SK-N-SH treated with all-trans-retinoic acid at 6 μM for 48 hours (cell line): Measurements from ENCODE around the gene GCNA.
"Not testable (repeated sequence)": the region's sequence is repeated elsewhere in the genome, so short reads cannot be mapped to it uniquely, and the experiment has no call there.

ENCODE experiments used
- ATAC-seq: fragments of 200-7000 bp; cut with Tn5 transposase; 3 replicates; pipeline ENCODE4 v1.9.1; 2020; ENCODE audit warnings: mild to moderate bottlenecking, moderate library complexity
- ARNTL ChIP-seq: fragments of 450-650 bp; formaldehyde crosslinking; IDR thresholded peaks from 2 replicates; pipeline ENCODE4 v1.5.0; 2020; ENCODE audit warnings: low read depth, mild to moderate bottlenecking, moderate library complexity, borderline replicate concordance
- CREB5 ChIP-seq: fragments of 250-450 bp; sonication (Bioruptor Pico); IDR thresholded peaks from 2 replicates; pipeline ENCODE4 v1.5.1; 2020; ENCODE audit warnings: low read depth, mild to moderate bottlenecking, moderate library complexity
- CSDC2 ChIP-seq: fragments of 250-450 bp; sonication (Bioruptor Pico); IDR thresholded peaks from 2 replicates; pipeline ENCODE4 v1.5.0; 2020; ENCODE audit warnings: mild to moderate bottlenecking, moderate library complexity
- CSRNP3 ChIP-seq: fragments of 250-450 bp; sonication (Bioruptor Pico); IDR thresholded peaks from 2 replicates; pipeline ENCODE4 v1.5.1; 2021; ENCODE audit warnings: mild to moderate bottlenecking, moderate library complexity
- ESRRG ChIP-seq: fragments of 250-450 bp; sonication (Bioruptor Pico); IDR thresholded peaks from 2 replicates; pipeline ENCODE4 v1.6.1; 2021; ENCODE audit warnings: mild to moderate bottlenecking
- GLIS3 ChIP-seq: fragments of 250-450 bp; sonication (Bioruptor Pico); IDR thresholded peaks from 2 replicates; pipeline ENCODE4 v1.5.0; 2020; ENCODE audit warnings: mild to moderate bottlenecking, moderate library complexity
- ISL1 ChIP-seq: fragments of 250-450 bp; sonication (Bioruptor Pico); IDR thresholded peaks from 2 replicates; pipeline ENCODE4 v2.1.2; 2022; ENCODE audit warnings: mild to moderate bottlenecking, moderate library complexity
- OSR1 ChIP-seq: fragments of 250-450 bp; sonication (Bioruptor Pico); IDR thresholded peaks from 2 replicates; pipeline ENCODE4 v1.8.0; 2022; ENCODE audit warnings: moderate library complexity, mild to moderate bottlenecking, inconsistent platforms
- PPARA ChIP-seq: fragments of 250-450 bp; sonication (Bioruptor Pico); IDR thresholded peaks from 2 replicates; pipeline ENCODE4 v1.5.0; 2020; ENCODE audit warnings: mild to moderate bottlenecking, borderline replicate concordance
- RARB ChIP-seq: fragments of 250-450 bp; sonication (Bioruptor Pico); IDR thresholded peaks from 2 replicates; pipeline ENCODE4 v1.8.0; 2021; ENCODE audit warnings: mild to moderate bottlenecking, moderate library complexity
- SNAI2 ChIP-seq: fragments of 250-450 bp; sonication (Bioruptor Pico); IDR thresholded peaks from 2 replicates; pipeline ENCODE4 v1.5.0; 2020; ENCODE audit warnings: mild to moderate bottlenecking, moderate library complexity
- TCF4 ChIP-seq: fragments of 250-450 bp; sonication (Bioruptor Pico); IDR thresholded peaks from 2 replicates; pipeline ENCODE4 v1.8.0; 2021; ENCODE audit warnings: mild to moderate bottlenecking, moderate library complexity, borderline replicate concordance
- TOX ChIP-seq: fragments of 250-450 bp; sonication (Bioruptor Pico); IDR thresholded peaks from 2 replicates; pipeline ENCODE4 v1.8.0; 2021; ENCODE audit warnings: mild to moderate bottlenecking, moderate library complexity, borderline replicate concordance
- ZC3H10 ChIP-seq: fragments of 250-450 bp; sonication (Bioruptor Pico); IDR thresholded peaks from 2 replicates; pipeline ENCODE4 v1.5.1; 2021; ENCODE audit warnings: mild to moderate bottlenecking, moderate library complexity
- ZFP3 ChIP-seq: fragments of 250-450 bp; sonication (Bioruptor Pico); IDR thresholded peaks from 2 replicates; pipeline ENCODE4 v1.5.0; 2020; ENCODE audit warnings: mild to moderate bottlenecking, moderate library complexity
- ZFP30 ChIP-seq: fragments of 450-650 bp; formaldehyde crosslinking; IDR thresholded peaks from 2 replicates; pipeline ENCODE4 v1.5.0; 2022; ENCODE audit warnings: mild to moderate bottlenecking, moderate library complexity
- ZNF70 ChIP-seq: fragments of 450-650 bp; formaldehyde crosslinking; IDR thresholded peaks from 2 replicates; pipeline ENCODE4 v1.5.0; 2020; ENCODE audit warnings: mild to moderate bottlenecking, moderate library complexity
- TF ChIP-seq, protein P1 (sequence below): fragments of 250-450 bp; sonication (Bioruptor Pico); IDR thresholded peaks from 2 replicates; pipeline ENCODE4 v1.5.0; 2020; ENCODE audit warnings: mild to moderate bottlenecking, moderate library complexity
- TF ChIP-seq, protein P2 (sequence below): fragments of 250-450 bp; sonication (Bioruptor Pico); IDR thresholded peaks from 2 replicates; pipeline ENCODE4 v1.8.0; 2020; ENCODE audit warnings: mild to moderate bottlenecking, moderate library complexity, borderline replicate concordance
- TF ChIP-seq, protein P3 (sequence below): fragments of 250-450 bp; sonication (Bioruptor Pico); IDR thresholded peaks from 2 replicates; pipeline ENCODE4 v1.8.0; 2021; ENCODE audit warnings: low read depth, mild to moderate bottlenecking, moderate library complexity, borderline replicate concordance

The GCNA gene

DNA sequence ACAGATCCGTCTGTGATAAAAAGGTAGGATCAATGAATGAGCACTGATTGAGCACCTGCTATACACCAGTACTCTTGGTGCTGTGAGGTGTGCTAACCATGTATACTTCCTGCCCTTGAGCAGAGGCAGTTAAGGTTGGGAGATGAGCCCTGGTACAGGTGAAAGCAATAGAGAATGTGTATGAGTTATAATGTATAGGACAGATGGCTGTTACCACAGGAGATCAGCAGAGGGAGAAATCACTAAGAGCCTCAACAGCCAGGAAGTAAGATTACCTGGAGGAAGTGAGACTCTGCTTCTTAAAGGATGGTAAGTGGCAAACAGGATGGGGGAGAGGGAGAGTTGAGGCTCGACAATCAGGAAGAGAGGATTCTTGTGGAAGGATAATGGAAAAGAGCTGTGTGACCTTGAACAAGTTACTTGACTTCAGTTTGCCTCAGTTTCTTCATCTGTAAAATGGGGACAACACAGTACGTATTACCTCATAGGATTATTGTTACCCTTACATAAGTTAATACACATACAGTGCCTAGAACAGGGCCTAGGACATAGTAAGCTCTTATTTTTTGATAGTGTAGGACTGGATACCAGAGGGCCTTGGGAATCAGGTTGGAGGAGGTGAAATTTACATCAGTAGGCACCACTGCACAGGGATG lies 31.0 kb downstream of the GCNA start (continued):
- no peak for TF ChIP-seq SNAI2

DNA sequence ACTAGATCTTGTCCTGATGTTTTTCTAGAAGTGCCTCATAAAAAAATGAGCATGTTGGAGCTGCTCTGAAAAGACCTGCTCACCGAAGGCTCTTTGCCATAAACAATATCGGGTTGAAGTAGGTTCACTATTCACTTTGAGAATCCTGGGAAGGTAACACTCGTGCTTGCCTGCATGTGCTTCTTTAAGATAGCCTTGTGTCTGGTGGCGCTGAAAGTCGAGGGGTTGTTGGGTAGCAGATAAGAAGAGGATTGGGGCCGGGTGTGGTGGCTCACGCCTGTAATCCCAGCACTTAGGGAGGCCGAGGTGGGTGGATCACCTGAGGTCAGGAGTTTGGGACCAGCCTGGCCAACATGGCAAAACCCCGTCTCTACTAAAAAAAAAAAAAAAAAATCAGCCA lies 33.5 kb downstream of the GCNA start:
- ATAC-seq: not testable (repeated sequence)

GRCh38 chrX:71612256-71612655 lies 34.0 kb downstream of the GCNA start:
- no peak for TF ChIP-seq OSR1 (CRISPR knock-in tag)
- TF ChIP-seq ESRRG (CRISPR knock-in tag): no peak
- no peak for TF ChIP-seq CSRNP3
- no peak for TF ChIP-seq TCF4 (CRISPR knock-in tag)
- no peak for TF ChIP-seq RARB
- ATAC-seq: no peak

DNA sequence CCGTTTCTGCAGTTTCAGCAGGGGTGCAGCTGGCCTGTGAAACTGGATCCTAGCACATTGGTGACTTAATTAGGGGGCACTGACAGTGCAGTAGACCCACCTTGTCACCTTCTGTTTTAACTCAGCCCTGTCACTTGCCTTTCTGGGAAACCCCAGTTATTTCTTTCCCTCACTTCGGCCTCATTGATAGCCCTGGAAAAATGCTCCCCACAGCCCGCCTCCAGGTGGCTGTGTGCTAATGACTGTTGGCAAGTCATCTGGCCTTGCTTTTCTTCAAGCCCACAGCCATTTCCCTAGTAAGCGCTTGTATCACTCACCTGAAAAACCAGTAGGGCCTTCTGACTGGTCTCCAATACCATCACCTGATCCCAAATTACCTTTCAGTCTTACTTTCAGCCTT lies 36.8 kb downstream of the GCNA start:
- no peak for TF ChIP-seq ZFP3
- TF ChIP-seq, all 23 proteins: peak for 0

DNA sequence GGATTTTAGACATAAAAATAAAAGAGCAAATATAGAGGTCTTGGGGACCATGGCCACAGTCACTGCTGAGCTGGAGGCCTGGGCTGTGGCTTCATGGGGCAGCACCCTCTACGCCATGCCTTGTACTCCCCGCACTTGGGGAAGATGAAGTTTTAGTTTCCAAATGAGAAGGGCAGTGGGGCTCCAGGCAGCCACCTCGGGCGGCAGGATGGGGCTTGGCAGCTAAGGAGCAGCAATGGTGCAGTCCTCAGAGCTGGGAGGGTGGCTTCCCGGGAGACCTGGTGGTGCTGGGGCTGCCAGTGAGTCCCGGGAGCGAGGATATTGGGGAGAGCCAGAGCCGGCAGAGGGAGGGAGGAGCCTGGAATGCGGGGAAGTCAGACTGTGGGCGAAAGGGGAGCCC lies 37.7 kb downstream of the GCNA start:
- no peak for ATAC-seq
- no peak for TF ChIP-seq ZC3H10 (CRISPR knock-in tag)

More for the DNA sequence above, 36.8 kb downstream of the GCNA start:
- ATAC-seq: no peak

GRCh38 chrX:71616672-71617529 lies 38.7 kb downstream of the GCNA start:
- TF ChIP-seq ZNF70 (CRISPR knock-in tag) (no peak), CSDC2 (CRISPR knock-in tag) (no peak), PPARA (no peak), TOX (no peak), CREB5 (CRISPR knock-in tag) (no peak), RARB (no peak), GLIS3 (no peak), ZFP30 (CRISPR knock-in tag) (no peak), OSR1 (CRISPR knock-in tag) (no peak), ARNTL (no peak), ISL1 (no peak)
- TF ChIP-seq, protein P1, sequence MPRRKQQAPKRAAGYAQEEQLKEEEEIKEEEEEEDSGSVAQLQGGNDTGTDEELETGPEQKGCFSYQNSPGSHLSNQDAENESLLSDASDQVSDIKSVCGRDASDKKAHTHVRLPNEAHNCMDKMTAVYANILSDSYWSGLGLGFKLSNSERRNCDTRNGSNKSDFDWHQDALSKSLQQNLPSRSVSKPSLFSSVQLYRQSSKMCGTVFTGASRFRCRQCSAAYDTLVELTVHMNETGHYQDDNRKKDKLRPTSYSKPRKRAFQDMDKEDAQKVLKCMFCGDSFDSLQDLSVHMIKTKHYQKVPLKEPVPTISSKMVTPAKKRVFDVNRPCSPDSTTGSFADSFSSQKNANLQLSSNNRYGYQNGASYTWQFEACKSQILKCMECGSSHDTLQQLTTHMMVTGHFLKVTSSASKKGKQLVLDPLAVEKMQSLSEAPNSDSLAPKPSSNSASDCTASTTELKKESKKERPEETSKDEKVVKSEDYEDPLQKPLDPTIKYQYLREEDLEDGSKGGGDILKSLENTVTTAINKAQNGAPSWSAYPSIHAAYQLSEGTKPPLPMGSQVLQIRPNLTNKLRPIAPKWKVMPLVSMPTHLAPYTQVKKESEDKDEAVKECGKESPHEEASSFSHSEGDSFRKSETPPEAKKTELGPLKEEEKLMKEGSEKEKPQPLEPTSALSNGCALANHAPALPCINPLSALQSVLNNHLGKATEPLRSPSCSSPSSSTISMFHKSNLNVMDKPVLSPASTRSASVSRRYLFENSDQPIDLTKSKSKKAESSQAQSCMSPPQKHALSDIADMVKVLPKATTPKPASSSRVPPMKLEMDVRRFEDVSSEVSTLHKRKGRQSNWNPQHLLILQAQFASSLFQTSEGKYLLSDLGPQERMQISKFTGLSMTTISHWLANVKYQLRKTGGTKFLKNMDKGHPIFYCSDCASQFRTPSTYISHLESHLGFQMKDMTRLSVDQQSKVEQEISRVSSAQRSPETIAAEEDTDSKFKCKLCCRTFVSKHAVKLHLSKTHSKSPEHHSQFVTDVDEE (CRISPR knock-in tag): no peak
- TF ChIP-seq, protein P2, sequence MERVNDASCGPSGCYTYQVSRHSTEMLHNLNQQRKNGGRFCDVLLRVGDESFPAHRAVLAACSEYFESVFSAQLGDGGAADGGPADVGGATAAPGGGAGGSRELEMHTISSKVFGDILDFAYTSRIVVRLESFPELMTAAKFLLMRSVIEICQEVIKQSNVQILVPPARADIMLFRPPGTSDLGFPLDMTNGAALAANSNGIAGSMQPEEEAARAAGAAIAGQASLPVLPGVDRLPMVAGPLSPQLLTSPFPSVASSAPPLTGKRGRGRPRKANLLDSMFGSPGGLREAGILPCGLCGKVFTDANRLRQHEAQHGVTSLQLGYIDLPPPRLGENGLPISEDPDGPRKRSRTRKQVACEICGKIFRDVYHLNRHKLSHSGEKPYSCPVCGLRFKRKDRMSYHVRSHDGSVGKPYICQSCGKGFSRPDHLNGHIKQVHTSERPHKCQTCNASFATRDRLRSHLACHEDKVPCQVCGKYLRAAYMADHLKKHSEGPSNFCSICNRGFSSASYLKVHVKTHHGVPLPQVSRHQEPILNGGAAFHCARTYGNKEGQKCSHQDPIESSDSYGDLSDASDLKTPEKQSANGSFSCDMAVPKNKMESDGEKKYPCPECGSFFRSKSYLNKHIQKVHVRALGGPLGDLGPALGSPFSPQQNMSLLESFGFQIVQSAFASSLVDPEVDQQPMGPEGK (CRISPR knock-in tag): no peak
- TF ChIP-seq, protein P3, sequence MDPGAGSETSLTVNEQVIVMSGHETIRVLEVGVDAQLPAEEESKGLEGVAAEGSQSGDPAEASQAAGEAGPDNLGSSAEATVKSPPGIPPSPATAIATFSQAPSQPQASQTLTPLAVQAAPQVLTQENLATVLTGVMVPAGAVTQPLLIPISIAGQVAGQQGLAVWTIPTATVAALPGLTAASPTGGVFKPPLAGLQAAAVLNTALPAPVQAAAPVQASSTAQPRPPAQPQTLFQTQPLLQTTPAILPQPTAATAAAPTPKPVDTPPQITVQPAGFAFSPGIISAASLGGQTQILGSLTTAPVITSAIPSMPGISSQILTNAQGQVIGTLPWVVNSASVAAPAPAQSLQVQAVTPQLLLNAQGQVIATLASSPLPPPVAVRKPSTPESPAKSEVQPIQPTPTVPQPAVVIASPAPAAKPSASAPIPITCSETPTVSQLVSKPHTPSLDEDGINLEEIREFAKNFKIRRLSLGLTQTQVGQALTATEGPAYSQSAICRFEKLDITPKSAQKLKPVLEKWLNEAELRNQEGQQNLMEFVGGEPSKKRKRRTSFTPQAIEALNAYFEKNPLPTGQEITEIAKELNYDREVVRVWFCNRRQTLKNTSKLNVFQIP (CRISPR knock-in tag): no peak
- ATAC-seq: peak; percentile 69
